ENCODE results near the gene ZNF804A. TPM values are rescaled to one million over a fixed set of nuclear protein-coding genes. Genes with fewer than 3 reads are reported as not detected.

The ZNF804A gene
- total and polyA plus RNA-seq, 2 of the 8 experiments (the other 6 are each of a cell fraction or from before 2014, with no cell fraction given), result 0.02 TPM; not detected in 1

DNA sequence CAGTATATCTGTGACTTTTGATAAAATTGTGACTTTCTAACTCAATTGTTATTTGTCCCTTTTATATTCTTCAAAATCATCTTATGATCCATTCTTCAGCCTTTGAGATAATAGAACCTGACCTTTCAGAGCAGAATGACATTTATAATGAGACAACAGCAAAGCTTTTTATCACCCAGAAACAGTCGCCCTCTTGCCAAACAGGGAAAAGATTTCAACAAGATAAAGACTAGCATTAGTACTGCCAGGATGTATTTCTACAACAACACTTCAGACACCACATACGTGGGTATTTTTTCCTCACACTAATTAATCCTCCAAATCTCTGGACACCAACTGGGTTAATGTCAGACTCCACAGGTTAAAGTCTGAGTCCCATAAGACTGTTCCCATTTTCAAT, 249.0 kb downstream of the ZNF804A start:
- H2BK20ac ChIP-seq (ENCODE audit: low read length), result no peak overlapping the region
- no peaks in the 10 kb centered on the region for H3K27me3 ChIP-seq (replicated peaks in 1 of 4; ENCODE audit: control insufficient read depth in 3 of 4, extremely low read depth in 1 of 4, insufficient read depth in 3 of 4, low read length in 3 of 4)
- no peak overlapping the region for H3K18ac ChIP-seq (ENCODE audit: extremely low read depth, low read length)
- no peak overlapping the region for H4K8ac ChIP-seq (ENCODE audit: extremely low read depth, insufficient read depth, low read length)
- no peak overlapping the region for H3K4me3 ChIP-seq (ENCODE audit: extremely low read depth in 1 of 4, insufficient read depth in 2 of 4, low read depth in 3 of 4, low read length in 4 of 4)
- FAIRE-seq (no peak), DNase-seq (ENCODE audit: low read depth in 1 of 2, low spot score in 2 of 2) (no peak)
- no peak overlapping the region for H4K91ac ChIP-seq (replicated peaks; ENCODE audit: insufficient read length, low read length)
- H4K5ac ChIP-seq (ENCODE audit: insufficient read length, low read depth, low read length), result no peak overlapping the region
- no peak overlapping the region for H2BK12ac ChIP-seq (ENCODE audit: low read depth, low read length)
- no peak overlapping the region for H3K56ac ChIP-seq (replicated peaks; ENCODE audit: insufficient read length, low read depth, low read length)
- no peak overlapping the region for H3K4ac ChIP-seq (replicated peaks; ENCODE audit: insufficient read length, low read depth, low read length)
- no peak overlapping the region for H3K14ac ChIP-seq (ENCODE audit: insufficient read length)
- POLR2A ChIA-PET (ENCODE audit: partially characterized antibody), result no interaction called here
- no peaks in the 10 kb centered on the region for H3K36me3 ChIP-seq (ENCODE audit: control insufficient read depth in 2 of 4, insufficient read depth in 4 of 4, low read length in 3 of 4)
- H2BK15ac ChIP-seq (ENCODE audit: low read length), result no peak overlapping the region
- no peaks in the 10 kb centered on the region for H3K23me2 ChIP-seq (ENCODE audit: low read depth, low read length)
- H2AK5ac ChIP-seq (ENCODE audit: low read depth, low read length), result no peak overlapping the region
- no peaks in the 10 kb centered on the region for H3K79me1 ChIP-seq (ENCODE audit: low read depth, low read length)
- WGBS, 2 experiments (ENCODE audit: extremely low coverage in 1 of 2, insufficient coverage in 1 of 2, insufficient read length in 1 of 2, insufficient replicate concordance in 2 of 2, low coverage in 1 of 2, low lambda C conversion rate in 2 of 2, missing lambda C conversion rate in 1 of 2), result 91% methylated on average over 2 of the region's 2 CpGs; no CpG with 5 or more reads in 1 of the 2 experiments
- TF ChIP-seq GABPA (IDR thresholded peaks at IDR 0.05; ENCODE audit: borderline replicate concordance, insufficient read depth, low read length) (no peak), JUN (IDR thresholded peaks at IDR 0.05; ENCODE audit: low read depth, low read length) (no peak), KDM4A (IDR thresholded peaks at IDR 0.05; ENCODE audit: low read depth, low read length, severe bottlenecking) (no peak), EGR1 (IDR thresholded peaks at IDR 0.05; ENCODE audit: borderline replicate concordance, low read depth, low read length) (no peak), JUND (IDR thresholded peaks at IDR 0.05; ENCODE audit: low read length) (no peak), SIX5 (IDR thresholded peaks at IDR 0.05; ENCODE audit: low read depth, low read length) (no peak), TCF12 (IDR thresholded peaks at IDR 0.05; ENCODE audit: low read depth, low read length) (no peak), SP1 (IDR thresholded peaks at IDR 0.05; ENCODE audit: low read depth, low read length) (no peak), CEBPB (IDR thresholded peaks at IDR 0.05; ENCODE audit: low read depth, low read length) (no peak), SP2 (IDR thresholded peaks at IDR 0.05; ENCODE audit: low read length) (no peak), CBX5 (IDR thresholded peaks at IDR 0.05; ENCODE audit: low read depth, low read length) (no peak), SAP30 (IDR thresholded peaks at IDR 0.05; ENCODE audit: insufficient read depth, insufficient replicate concordance, low read length) (no peak)
- TF ChIP-seq, protein P1, sequence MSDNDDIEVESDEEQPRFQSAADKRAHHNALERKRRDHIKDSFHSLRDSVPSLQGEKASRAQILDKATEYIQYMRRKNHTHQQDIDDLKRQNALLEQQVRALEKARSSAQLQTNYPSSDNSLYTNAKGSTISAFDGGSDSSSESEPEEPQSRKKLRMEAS (IDR thresholded peaks at IDR 0.05), result no peak
- H3K27ac ChIP-seq (ENCODE audit: low read depth, low read length), result no peak overlapping the region
- H3K4me2 ChIP-seq (ENCODE audit: insufficient read depth in 1 of 2, low read depth in 2 of 2, low read length in 2 of 2), result no peak overlapping the region
- no peaks in the 10 kb centered on the region for H3K9me3 ChIP-seq (ENCODE audit: insufficient read depth in 2 of 2, low read depth in 1 of 2, low read length in 1 of 2)
- no peak overlapping the region for H2AFZ ChIP-seq (ENCODE audit: low read length)
- H3K79me2 ChIP-seq (ENCODE audit: control insufficient read depth in 1 of 2, insufficient read depth in 2 of 2, low read length in 2 of 2), result no peaks in the 10 kb centered on the region
- CTCF ChIA-PET (ENCODE audit: partially characterized antibody), result no interaction called here
- H3K9ac ChIP-seq (replicated peaks in 1 of 4; ENCODE audit: extremely low read depth in 1 of 4, low read depth in 3 of 4, low read length in 3 of 4), result no peak overlapping the region
- H2BK5ac ChIP-seq (ENCODE audit: low read depth, low read length), result no peak overlapping the region
- peaks cover 0 to 4% (median 0%) of the 10 kb centered on the region in 4 experiments; a peak in 1 of 7 replicates for H3K4me1 ChIP-seq (replicated peaks in 1 of 4; ENCODE audit: control insufficient read depth in 3 of 4, insufficient read depth in 4 of 4, low read length in 3 of 4)
- H3K23ac ChIP-seq (ENCODE audit: insufficient read length), result no peak overlapping the region
- no peak overlapping the region for H2BK120ac ChIP-seq (replicated peaks; ENCODE audit: low read depth, low read length)
- no peaks in the 10 kb centered on the region for H4K20me1 ChIP-seq (replicated peaks in 1 of 2; ENCODE audit: control insufficient read depth in 1 of 2, insufficient read depth in 2 of 2, low read length in 2 of 2)

All from H1 (cell line).